HFFc6 (cell line): Measurements from ENCODE around the gene ERN1. TPM values are rescaled to one million over a fixed set of nuclear protein-coding genes. Genes with fewer than 3 reads are reported as not detected.

Experiments used
- DNase-seq: peaks from one replicate; pipeline ENCODE4 v3.0.0-alpha.2; 2018
- H3K27ac Mint-ChIP-seq: 2 replicates; pipeline ENCODE4 v1.8.0; 2020; ENCODE audit warnings: mild to moderate bottlenecking, mixed read lengths
- H3K27me3 Mint-ChIP-seq: 2 replicates; pipeline ENCODE4 v1.8.0; 2021; ENCODE audit warnings: mild to moderate bottlenecking, moderate library complexity, mixed read lengths; ENCODE audit not compliant: insufficient read depth
- H3K36me3 Mint-ChIP-seq: 2 replicates; pipeline ENCODE4 v1.8.0; 2021; ENCODE audit warnings: low read depth, mixed read lengths
- H3K4me1 Mint-ChIP-seq: 2 replicates; pipeline ENCODE4 v1.8.0; 2020; ENCODE audit warnings: low read depth, mixed read lengths
- H3K4me3 Mint-ChIP-seq: 2 replicates; pipeline ENCODE4 v1.8.0; 2020; ENCODE audit warnings: mild to moderate bottlenecking, moderate library complexity, mixed read lengths
- H3K9me3 Mint-ChIP-seq: 2 replicates; pipeline ENCODE4 v1.8.0; 2020; ENCODE audit warnings: mild to moderate bottlenecking, mixed read lengths
- CTCF ChIP-seq: fragments of 200-600 bp; sonication (generic); IDR thresholded peaks from 2 replicates; pipeline ENCODE4 v1.5.0; 2021; ENCODE audit warnings: antibody characterized with exemption, mild to moderate bottlenecking
- total RNA-seq, 6 experiments: library from RNA; stranded (reverse); fragmentation: NEBNext Ultra II Directional; extraction: Animal tissue kit (Norgen Biotek cat#: 25700); gene quantifications; 2 replicates in 1 of 6; 3 replicates in 5 of 6; pipeline ENCODE4 v1.2.3, GENCODE V29; 2021

Gene ERN1
- total RNA-seq, 6 experiments from 2014 or later: 6.8 to 12.8 (median 7.9) TPM

- Mint-ChIP-seq H3K4me1 (peaks cover 42% of the 10 kb centered on the region), H3K27me3 (peaks cover 1% of the 10 kb centered on the region; the same call in 1 of the 2 replicates), H3K36me3 (peaks cover 10% of the 10 kb centered on the region), H3K9me3 (no peaks in the 10 kb centered on the region), H3K4me3 (no peak overlapping the region), H3K27ac (no peak overlapping the region; the same call in 1 of the 2 replicates)
- DNase-seq: no peak
- TF ChIP-seq CTCF: no peak
Measured at GRCh38 chr17:64120159-64120810, 9.7 kb downstream of the ERN1 start.

GRCh38 chr17:64117981-64118979 lies 11.7 kb downstream of the ERN1 start:
- Mint-ChIP-seq H3K27ac (0 out of 2 replicates have a peak overlapping the region, but pooled peaks have one; percentile 12), H3K36me3 (peaks cover 5% of the 10 kb centered on the region; the same call in 1 of the 2 replicates), H3K27me3 (no peaks in the 10 kb centered on the region; the same call in 1 of the 2 replicates), H3K9me3 (no peaks in the 10 kb centered on the region), H3K4me3 (no peak overlapping the region), H3K4me1 (peaks cover 46% of the 10 kb centered on the region)
- TF ChIP-seq CTCF: no peak
- DNase-seq: no peak

GRCh38 chr17:64115822-64116534 lies 14.0 kb downstream of the ERN1 start:
- H3K4me3 Mint-ChIP-seq: peak overlapping the region; percentile 81
- no peaks in the 10 kb centered on the region for H3K9me3 Mint-ChIP-seq
- DNase-seq: peak; percentile 84
- peaks cover 51% of the 10 kb centered on the region for H3K4me1 Mint-ChIP-seq
- H3K27ac Mint-ChIP-seq: peak overlapping the region; percentile 77
- H3K36me3 Mint-ChIP-seq: peaks cover 9% of the 10 kb centered on the region
- no peak for TF ChIP-seq CTCF
- no peaks in the 10 kb centered on the region; the same call in 1 of the 2 replicates for H3K27me3 Mint-ChIP-seq

- H3K36me3 Mint-ChIP-seq: peaks cover 14% of the 10 kb centered on the region
- H3K27me3 Mint-ChIP-seq: no peaks in the 10 kb centered on the region; the same call in 1 of the 2 replicates
- H3K27ac Mint-ChIP-seq: peak overlapping the region; percentile 77
- peaks cover 58% of the 10 kb centered on the region for H3K4me1 Mint-ChIP-seq
- peak overlapping the region; percentile 81 for H3K4me3 Mint-ChIP-seq
- DNase-seq: no peak
- H3K9me3 Mint-ChIP-seq: no peaks in the 10 kb centered on the region
- TF ChIP-seq CTCF: no peak
Measured at GRCh38 chr17:64115043-64115698, 14.8 kb downstream of the ERN1 start.

- peaks cover 14% of the 10 kb centered on the region for H3K36me3 Mint-ChIP-seq
- H3K27ac Mint-ChIP-seq: no peak overlapping the region
- no peak overlapping the region for H3K4me3 Mint-ChIP-seq
- peaks cover 55% of the 10 kb centered on the region for H3K4me1 Mint-ChIP-seq
- no peak for TF ChIP-seq CTCF
- H3K9me3 Mint-ChIP-seq: no peaks in the 10 kb centered on the region
- no peak for DNase-seq
- no peaks in the 10 kb centered on the region; the same call in 1 of the 2 replicates for H3K27me3 Mint-ChIP-seq
Measured at GRCh38 chr17:64113006-64113405, 16.9 kb downstream of the ERN1 start.
